Endometrial microvascular endothelial cells (primary cell): ENCODE data around the gene ENTPD7. TPM values are rescaled to one million over a fixed set of nuclear protein-coding genes. Genes with fewer than 3 reads are reported as not detected.
"Not testable (repeated sequence)": the region's sequence is repeated elsewhere in the genome, so short reads cannot be mapped to it uniquely, and the experiment has no call there.

ENCODE experiments used
- in situ Hi-C: cut with HindIII; loops from 2 replicates; pipeline ENCODE4 v1.10.0; 2017; ENCODE audit warnings: low sequenced_read_pairs, low pct_unique_long_range_greater_than_20kb; ENCODE audit errors: inconsistent ontology term
- total RNA-seq: library from RNA; depleted of rRNA; stranded (reverse); fragments of >200 nt; gene quantifications from one replicate; pipeline ENCODE4 v1.2.3, GENCODE V29; 2015; ENCODE audit errors: inconsistent ontology term

ENTPD7 gene
- 18.8 TPM for total RNA-seq

GRCh38 chr10:99659031-99659867 is at the start of gene ENTPD7:
TSS of gene ENTPD7 (plus strand) at chr10:99659509. CDS start at chr10:99659957, 448 bp downstream.
- in situ Hi-C loops, result no loop called here

DNA sequence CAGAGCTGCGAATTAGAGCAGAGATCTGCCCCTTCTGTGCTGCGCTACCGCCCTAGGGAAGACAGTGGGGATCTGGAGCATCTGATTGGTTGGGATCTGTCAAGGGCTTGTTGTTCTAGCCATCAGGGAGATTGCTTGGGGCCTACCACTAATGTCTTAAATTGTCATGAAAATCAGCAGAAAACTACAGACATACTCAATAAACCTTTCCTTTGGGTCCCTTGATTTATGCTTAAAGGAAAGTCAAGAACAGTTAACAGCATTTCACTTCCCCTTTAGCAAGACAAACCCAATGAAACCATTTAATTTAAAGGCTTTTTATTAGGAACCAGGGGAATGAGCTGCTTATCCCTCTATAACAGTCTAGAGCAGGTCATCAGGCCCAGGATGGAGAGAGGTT is 49.1 kb upstream of the ENTPD7 start:
- in situ Hi-C loops, result loop anchor here (25.0 kb wide), 1 partner anchor 173 kb away; the partner anchor contains the start of gene GOT1

DNA sequence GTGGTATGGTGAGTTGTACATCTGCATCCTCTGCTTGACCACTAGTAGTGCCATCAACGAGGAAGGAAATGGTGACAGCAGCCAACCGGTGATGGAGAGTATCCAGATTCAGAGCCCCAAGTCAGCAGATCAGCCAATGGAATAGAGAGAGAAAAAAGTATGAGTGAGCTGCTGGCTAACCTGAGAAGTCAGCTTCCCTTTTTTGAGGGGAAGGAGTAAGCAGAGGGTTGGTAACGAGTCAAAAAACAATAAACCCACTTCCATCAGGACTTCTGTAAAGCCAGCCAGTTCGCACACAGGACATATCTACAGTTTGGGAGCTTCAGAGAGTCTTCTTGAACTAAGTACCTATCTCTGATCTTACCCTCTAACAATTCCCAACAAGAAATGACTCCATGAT is 48.0 kb upstream of the ENTPD7 start:
- in situ Hi-C loops, result loop anchor here (25.0 kb wide), 1 partner anchor 174 kb away; the partner anchor contains the start of gene GOT1

DNA sequence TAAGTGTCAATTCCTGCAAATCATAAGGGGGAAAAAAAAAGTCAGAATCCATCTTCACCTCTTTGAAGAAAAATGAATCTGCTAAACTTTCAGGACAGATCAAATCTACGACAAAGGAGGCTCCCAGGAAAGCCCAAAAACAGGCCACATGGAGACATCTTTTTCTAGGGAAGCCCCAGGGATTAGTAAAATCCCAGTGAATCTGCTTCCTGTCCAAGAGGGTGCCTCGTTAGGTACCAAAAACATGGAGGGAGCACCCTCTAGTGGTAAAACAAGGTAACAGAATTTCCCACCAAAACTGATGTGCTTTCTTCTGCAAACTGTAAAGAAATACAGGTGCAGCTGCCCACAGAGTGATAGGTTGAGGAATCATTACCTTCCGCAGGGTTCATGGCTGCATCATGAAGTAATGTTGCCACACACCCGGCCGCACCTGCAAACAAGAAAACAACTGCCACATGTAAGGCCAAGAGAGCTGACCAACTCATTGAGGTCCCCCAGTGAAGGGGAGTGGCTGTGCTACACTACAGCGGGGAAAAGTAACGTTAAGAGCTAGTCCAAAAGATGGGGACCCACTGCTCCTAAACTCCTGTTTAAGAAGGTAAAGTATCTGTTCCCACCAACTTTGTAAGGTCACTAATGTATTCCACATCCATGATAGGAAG is 47.0 kb upstream of the ENTPD7 start:
- in situ Hi-C loops, result loop anchor here (25.0 kb wide), 1 partner anchor 175 kb away; the partner anchor contains the start of gene GOT1

- in situ Hi-C loops, result loop anchor here (25.0 kb wide), 1 partner anchor 178 kb away; the partner anchor contains the start of gene GOT1
These were observed 43.9 kb upstream of the ENTPD7 start for GRCh38 chr10:99615426-99615825.

- in situ Hi-C loops, result loop anchor here (25.0 kb wide), 1 partner anchor 180 kb away; the partner anchor contains the start of gene GOT1
These were observed 41.6 kb upstream of the ENTPD7 start for GRCh38 chr10:99617696-99618095.

DNA sequence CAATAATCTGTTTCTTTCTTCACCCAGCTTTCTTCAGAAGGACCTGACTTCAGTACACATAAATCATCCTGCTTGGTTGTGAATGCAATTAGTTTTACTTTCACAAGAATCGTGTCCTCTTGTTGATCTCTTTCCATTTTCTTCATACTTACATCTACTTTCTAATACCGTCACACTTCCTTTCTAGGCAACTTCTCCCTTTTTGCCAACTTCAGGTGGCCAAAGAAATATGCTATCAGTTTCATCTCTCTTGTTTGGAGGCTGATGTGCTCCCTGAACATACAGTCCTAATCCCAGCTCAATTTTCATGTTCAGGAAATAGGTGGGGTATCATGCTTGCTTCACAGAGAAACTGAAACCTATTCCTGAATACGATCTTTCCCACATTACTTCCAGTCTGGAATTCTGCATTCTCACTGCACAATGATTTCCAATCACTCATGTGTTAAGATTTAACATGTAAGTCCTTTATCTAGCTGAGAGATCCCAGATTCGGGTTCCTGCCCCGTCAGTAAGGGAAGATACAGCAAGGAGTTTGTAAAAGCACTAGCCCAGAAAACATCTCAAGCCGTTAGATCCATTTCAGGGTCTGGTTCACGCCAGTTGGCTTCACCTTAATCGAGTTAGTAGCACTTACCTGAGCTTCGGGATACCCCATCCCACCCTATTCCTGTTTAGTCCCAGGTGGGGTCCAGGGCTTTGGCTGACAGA is 40.1 kb upstream of the ENTPD7 start:
- in situ Hi-C loops, result loop anchor here (25.0 kb wide), 1 partner anchor 182 kb away; the partner anchor contains the start of gene GOT1

DNA sequence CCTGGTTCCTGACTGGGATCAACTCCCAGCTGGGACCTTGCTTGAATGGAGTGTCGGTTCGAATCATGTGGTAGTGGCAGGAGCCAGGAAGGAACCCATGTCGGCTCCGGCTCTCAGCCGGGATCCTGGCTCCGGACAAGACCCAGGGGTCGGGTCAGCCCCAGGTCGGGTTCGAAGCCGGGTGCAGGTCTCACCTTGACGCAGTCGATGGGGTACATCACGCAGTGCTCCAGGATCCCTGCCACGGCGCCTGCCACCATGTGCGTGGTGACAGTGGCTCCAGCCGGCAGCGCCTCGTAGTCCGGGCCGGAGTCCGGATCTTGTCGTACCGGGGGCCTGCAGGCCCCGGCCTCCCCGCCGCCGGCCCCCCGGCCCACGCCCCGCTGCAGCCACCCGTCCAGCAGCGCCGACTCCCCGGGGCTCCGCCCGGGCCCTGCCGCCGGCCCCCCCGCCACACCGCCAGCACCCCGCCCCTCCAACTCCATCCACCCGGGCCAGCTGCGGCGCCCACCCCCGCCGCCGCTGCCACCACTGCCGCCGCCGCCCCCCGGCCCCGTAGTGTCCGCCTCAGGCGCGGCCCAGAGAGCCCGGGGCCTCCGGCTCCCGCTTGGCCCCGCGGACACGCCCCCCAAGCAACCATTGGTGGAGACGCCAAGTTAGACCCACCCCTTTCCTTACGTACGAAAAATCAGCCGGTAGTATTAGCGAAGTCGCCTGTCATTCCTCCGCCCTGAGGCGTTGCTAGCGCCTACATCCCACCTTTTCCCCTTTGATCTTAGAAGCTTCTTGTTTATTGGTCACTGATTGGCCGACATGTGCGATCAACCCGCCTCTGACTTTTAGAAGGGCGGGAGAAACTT is 39.2 kb upstream of the ENTPD7 start, which contains the start of gene SLC25A28:
Gene SLC25A28, minus strand, starts transcription at position 589 of the 860 bp plus-strand sequence. Its CDS starts 104 bp downstream, at position 485.
- in situ Hi-C loops, result loop anchor here (25.0 kb wide), 1 partner anchor 183 kb away; the partner anchor contains the start of gene GOT1

DNA sequence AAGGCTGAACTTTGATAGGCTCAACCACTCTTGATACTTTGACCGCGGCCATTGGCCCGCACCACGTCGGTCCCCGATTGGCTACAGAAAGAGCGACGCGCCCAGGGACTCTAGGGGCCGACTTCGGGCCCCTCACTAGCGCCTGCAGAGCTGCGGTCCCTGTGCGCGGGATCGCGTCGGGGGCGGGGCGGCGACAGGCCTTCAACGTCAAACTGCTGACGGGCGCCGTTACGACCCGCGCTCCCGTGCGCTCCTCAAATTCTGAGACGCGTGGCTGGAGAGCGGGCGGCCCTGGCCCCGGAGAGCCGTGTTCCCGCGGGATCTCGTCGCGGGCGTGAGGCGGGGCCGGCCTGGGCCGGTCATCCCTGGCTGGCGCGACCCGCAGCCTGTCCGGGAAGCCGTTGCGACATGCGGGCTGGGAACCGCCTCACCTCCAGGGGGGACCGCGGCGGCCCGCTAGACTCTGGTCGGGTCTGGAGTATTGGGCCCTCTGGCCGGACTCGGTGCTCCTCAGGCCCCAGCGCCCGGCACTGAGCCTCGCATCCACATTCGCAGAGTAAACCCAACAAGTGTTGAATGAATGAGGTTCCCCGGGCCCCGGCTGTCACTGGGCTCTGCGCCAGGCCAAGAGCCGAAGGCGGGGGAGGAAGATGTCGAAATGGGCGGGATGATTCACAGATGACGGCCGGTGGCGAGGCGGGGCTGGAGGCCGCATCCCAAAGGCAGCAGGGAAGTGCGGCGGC is 38.4 kb upstream of the ENTPD7 start:
- in situ Hi-C loops, result loop anchor here (25.0 kb wide), 1 partner anchor 184 kb away; the partner anchor contains the start of gene GOT1

- in situ Hi-C loops, result loop anchor here (25.0 kb wide), 1 partner anchor 184 kb away; the partner anchor contains the start of gene GOT1
These were observed 37.7 kb upstream of the ENTPD7 start for GRCh38 chr10:99621454-99622251.

GRCh38 chr10:99623919-99624318 is 35.4 kb upstream of the ENTPD7 start:
- in situ Hi-C loops, result loop anchor here (25.0 kb wide), 1 partner anchor 187 kb away; the partner anchor contains the start of gene GOT1

GRCh38 chr10:99625124-99625523 is 34.2 kb upstream of the ENTPD7 start:
- in situ Hi-C loops, result not testable (repeated sequence)

- in situ Hi-C loops, result no loop called here
These were observed 30.2 kb upstream of the ENTPD7 start for GRCh38 chr10:99628923-99629624.

- in situ Hi-C loops, result no loop called here
These were observed 29.7 kb upstream of the ENTPD7 start for GRCh38 chr10:99629625-99629978.

DNA sequence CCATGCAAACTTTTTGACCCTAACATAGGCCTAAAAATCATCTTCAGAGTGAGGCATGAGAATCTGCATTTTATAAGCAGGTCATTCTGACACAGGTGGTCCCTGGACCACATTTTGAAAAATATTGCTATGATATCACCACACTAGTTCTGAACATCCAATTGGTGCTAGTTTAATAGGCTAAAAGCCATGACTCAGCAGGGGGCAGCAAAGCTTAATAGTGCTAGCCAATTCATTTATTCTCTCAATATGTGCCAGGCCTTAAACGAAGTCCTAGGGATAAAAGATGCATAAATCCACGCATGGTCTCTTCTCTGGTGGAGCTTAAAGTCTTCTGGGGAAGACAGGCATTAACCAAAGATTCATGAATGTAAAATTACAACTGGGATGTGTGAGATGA is 28.9 kb upstream of the ENTPD7 start:
- in situ Hi-C loops, result no loop called here

- in situ Hi-C loops, result no loop called here
These were observed 28.3 kb upstream of the ENTPD7 start for GRCh38 chr10:99630991-99631390.
